Measurements from ENCODE around the gene RNU7-1. TPM values are rescaled to one million over a fixed set of nuclear protein-coding genes. Genes with fewer than 3 reads are reported as not detected.
A peak's percentile ranks its signal among the peaks of the same experiment; 100 is the strongest.

RNU7-1 gene
- total RNA-seq, 2 donors from 2014 or later, result not detected

DNA sequence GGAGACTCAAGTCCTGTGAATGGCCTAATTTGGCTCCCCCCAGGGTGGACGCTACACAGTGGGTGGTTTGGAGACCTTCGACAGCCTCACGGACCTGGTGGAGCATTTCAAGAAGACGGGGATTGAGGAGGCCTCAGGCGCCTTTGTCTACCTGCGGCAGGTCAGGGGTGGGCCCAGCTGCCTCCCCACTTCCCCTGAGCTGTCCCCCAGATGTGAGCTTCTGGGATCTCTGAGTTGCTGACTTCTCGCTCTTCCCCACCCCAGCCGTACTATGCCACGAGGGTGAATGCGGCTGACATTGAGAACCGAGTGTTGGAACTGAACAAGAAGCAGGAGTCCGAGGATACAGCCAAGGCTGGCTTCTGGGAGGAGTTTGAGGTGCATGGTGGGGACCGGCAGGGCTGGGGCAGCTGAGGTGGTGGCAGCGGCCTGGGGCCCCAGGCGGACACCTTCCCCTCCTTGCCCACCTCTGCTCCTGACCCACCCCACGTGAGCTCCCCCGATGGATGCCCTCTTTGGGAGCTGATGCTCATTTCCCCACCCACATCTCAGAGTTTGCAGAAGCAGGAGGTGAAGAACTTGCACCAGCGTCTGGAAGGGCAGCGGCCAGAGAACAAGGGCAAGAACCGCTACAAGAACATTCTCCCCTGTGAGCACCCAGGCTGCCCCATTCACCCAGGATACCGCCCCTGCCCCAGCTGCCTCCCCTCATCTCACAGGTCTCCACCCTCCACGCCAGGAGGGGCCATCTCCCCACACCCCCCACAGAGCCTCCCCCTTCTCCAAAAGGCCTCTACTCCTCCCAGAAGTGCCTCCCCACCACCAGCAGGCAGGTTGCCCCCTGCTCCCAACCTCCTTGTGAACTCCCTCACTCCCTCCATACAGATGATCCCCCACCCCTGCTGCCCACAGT lies 11.7 kb downstream of the RNU7-1 start:
- peaks cover 8 to 21% of the 10 kb centered on the region in 2 donors for H3K36me3 Mint-ChIP-seq (ENCODE audit: insufficient read depth in 2 of 2)
- peak overlapping the region; percentile 77 to 92 for H3K4me3 Mint-ChIP-seq
- H3K4me1 Mint-ChIP-seq (ENCODE audit: low read depth), result peaks cover 77% of the 10 kb centered on the region
- peak overlapping the region; percentile 99 for H3K27ac Mint-ChIP-seq
- no peaks in the 10 kb centered on the region for H3K27me3 Mint-ChIP-seq (ENCODE audit: low read depth)
- no peaks in the 10 kb centered on the region for H3K9me3 Mint-ChIP-seq
- ATAC-seq (replicated peaks in 1 of 2) (no peak), DNase-seq (no peak)

DNA sequence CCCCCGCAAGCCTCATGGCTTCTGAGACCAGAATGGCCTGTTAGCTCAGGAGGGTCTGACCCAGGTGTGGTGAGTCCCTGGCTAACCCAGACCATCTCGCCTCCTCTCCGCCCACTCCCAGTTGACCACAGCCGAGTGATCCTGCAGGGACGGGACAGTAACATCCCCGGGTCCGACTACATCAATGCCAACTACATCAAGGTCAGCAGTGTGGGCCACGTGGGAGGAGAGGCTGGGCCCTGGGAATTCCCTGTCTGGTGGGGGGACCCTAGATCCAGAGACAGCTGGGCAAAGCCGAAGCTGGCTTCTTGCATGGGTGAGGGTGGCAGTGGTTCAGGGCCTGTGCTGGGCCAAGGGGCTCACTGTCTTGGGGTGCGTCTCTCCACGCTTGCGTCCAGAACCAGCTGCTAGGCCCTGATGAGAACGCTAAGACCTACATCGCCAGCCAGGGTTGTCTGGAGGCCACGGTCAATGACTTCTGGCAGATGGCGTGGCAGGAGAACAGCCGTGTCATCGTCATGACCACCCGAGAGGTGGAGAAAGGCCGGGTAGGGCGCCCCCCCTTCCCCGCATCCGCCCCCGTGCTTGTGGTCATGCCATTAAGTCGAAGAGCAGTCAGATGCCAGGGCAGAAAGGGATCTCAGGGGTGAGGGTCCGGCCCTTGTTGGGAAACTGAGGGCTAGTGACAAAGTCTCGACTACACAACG lies 12.6 kb downstream of the RNU7-1 start:
- no peaks in the 10 kb centered on the region for H3K9me3 Mint-ChIP-seq
- DNase-seq (no peak), ATAC-seq (replicated peaks in 1 of 2) (no peak)
- no peaks in the 10 kb centered on the region for H3K27me3 Mint-ChIP-seq (ENCODE audit: low read depth)
- peaks cover 8 to 23% of the 10 kb centered on the region in 2 donors for H3K36me3 Mint-ChIP-seq (ENCODE audit: insufficient read depth in 2 of 2)
- peak overlapping the region; percentile 77 to 92 for H3K4me3 Mint-ChIP-seq
- peaks cover 80% of the 10 kb centered on the region for H3K4me1 Mint-ChIP-seq (ENCODE audit: low read depth)
- H3K27ac Mint-ChIP-seq, result peak overlapping the region; percentile 0

DNA sequence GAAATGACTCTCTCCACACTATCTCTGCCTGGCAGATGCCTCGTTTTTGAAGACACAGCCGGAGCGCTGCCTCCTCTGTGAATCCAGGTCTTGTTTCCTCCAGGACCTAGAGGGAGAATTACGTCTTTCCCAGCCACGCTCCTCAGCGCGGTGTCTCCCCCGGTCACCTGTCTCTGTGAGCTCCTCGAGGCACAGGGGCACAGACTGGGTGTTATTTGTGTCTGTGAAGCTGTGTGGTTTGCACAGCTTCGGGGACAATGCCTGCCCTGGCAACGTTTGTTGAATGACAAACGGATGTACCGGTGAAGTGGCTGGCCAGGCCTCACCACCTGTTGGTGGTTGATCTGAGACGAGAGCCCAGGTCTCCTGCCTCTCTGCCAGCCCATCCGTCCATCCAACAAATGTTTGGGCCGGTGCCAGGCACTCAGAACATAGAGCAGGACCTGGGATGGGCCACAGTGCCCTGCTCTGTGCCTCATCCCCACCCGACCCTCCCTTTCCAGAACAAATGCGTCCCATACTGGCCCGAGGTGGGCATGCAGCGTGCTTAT lies 13.6 kb downstream of the RNU7-1 start:
- peak overlapping the region; percentile 77 to 92 for H3K4me3 Mint-ChIP-seq

DNA sequence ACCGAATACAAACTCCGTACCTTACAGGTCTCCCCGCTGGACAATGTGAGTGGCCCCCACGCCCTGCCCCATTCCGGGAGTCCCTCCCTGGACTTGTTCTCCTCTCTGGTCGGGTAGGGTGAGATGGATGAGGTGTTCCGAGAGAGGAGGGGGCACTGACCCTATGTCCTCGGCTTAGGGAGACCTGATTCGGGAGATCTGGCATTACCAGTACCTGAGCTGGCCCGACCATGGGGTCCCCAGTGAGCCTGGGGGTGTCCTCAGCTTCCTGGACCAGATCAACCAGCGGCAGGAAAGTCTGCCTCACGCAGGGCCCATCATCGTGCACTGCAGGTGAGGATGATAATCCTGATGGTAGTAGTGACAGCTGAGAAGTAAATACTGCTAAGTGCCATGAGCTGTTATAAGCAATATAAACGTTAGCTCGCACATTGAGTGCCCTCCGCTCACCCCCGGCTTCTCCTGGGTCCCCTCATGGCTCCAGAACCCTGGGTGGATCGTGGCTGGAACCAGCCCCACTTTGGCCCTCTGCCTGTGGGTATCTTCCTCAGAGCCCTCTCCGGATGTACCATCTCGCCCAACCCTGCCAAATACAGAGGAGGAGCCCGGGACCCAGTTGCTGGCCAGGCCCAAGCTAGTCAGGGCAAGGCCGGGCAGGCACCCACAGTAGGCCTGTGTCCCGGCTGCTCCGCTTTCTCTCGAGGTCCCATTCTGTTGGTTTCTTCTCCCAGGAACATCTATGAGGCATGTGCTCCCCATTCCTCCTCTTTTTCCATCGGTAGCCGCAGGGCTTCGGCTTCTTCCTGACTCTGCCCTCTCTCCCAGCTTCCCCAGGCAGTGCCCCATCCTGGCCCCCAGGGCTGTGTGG lies 14.4 kb downstream of the RNU7-1 start:
- no peak for ATAC-seq (replicated peaks in 1 of 2)
- H3K4me3 Mint-ChIP-seq, result peak overlapping the region; percentile 93
- H3K4me1 Mint-ChIP-seq (ENCODE audit: low read depth), result peaks cover 98% of the 10 kb centered on the region

More for the DNA sequence above, 13.6 kb downstream of the RNU7-1 start:
- Mint-ChIP-seq H3K27me3 (ENCODE audit: low read depth) (no peaks in the 10 kb centered on the region), H3K27ac (peak overlapping the region; percentile 66), H3K9me3 (no peaks in the 10 kb centered on the region), H3K36me3 (ENCODE audit: insufficient read depth in 2 of 2) (peaks cover 7 to 20% of the 10 kb centered on the region in 2 donors), H3K4me1 (ENCODE audit: low read depth) (peaks cover 91% of the 10 kb centered on the region)
- no peak for DNase-seq
- no peak for ATAC-seq (replicated peaks in 1 of 2)

DNA sequence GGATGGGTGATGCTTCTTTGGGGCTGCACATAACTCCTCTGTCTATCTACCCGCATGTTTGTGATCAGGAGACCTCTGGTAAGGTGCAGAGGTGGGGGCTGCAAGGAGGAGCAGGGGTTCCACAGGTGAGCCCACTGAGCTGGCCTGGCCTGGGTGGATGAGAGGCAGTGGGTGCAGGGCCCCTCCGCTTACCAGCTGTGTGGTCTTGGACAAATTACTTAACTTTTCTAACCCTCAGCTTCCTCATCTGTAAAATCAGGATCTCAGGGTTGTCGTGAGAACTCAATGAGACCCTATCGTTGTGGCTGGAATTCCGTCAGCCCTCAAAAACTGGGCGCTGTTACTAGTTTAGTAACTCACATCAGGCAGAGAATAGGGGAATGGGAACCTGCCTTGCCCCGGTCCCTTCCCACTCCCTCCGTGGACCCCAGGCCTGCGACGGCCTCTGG lies 15.0 kb downstream of the RNU7-1 start:
- DNase-seq (no peak), ATAC-seq (replicated peaks in 1 of 2) (no peak)
- peak overlapping the region; percentile 93 for H3K4me3 Mint-ChIP-seq
- peaks cover 2 to 13% of the 10 kb centered on the region in 2 donors for H3K36me3 Mint-ChIP-seq (ENCODE audit: insufficient read depth in 2 of 2)
- peak overlapping the region; percentile 88 for H3K27ac Mint-ChIP-seq
- no peaks in the 10 kb centered on the region for H3K27me3 Mint-ChIP-seq (ENCODE audit: low read depth)
- H3K4me1 Mint-ChIP-seq (ENCODE audit: low read depth), result peaks cover 93% of the 10 kb centered on the region
- no peaks in the 10 kb centered on the region for H3K9me3 Mint-ChIP-seq

More for the DNA sequence above, 14.4 kb downstream of the RNU7-1 start:
- Mint-ChIP-seq H3K27ac (peak overlapping the region; percentile 88), H3K27me3 (ENCODE audit: low read depth) (no peaks in the 10 kb centered on the region), H3K9me3 (no peaks in the 10 kb centered on the region), H3K36me3 (ENCODE audit: insufficient read depth in 2 of 2) (peaks cover 2 to 13% of the 10 kb centered on the region in 2 donors)
- no peak for DNase-seq

DNA sequence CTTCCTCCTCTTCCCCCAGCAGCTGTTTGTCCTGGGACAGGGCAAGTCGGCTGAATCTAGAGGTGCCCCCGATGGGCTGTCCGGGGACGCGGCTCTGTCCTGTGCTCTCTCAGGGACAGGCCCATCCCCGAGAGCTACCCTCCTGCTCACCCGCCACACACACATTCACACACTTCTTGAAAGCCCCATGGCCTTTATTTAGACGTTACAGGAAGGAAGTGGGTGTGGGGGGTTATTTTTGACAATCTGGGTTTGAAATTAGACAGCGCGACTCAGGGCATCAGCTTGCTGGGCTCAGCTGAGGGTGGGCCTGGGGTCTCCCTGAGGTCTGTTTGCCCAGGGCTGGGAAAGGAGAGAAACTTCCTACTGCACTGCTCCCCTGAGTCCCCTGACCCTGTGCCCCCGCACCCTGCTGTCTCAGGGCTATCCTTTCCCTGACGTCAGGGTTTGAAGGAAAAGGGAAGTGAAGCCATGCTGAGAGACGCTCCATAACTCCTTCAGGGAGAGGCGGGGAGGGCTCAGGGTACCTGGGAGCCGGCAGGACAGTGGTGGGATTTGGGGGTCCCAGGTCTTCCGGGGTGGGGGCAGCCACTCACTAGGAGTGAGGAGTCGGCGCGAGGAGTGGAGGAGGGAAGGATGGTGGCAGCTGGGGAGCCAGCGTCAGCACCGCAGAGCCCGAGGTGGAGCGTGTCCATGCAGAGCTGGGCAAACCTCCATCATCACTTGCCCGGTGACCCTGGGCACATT lies 15.6 kb downstream of the RNU7-1 start:
- Mint-ChIP-seq H3K36me3 (ENCODE audit: insufficient read depth in 2 of 2) (peaks cover 2 to 13% of the 10 kb centered on the region in 2 donors), H3K27ac (peak overlapping the region; percentile 88), H3K27me3 (ENCODE audit: low read depth) (no peaks in the 10 kb centered on the region), H3K4me3 (peak overlapping the region; percentile 93), H3K4me1 (ENCODE audit: low read depth) (peaks cover 92% of the 10 kb centered on the region), H3K9me3 (no peaks in the 10 kb centered on the region)
- ATAC-seq (replicated peaks in 1 of 2), result peak; percentile 52 to 54
- DNase-seq, result peak; percentile 78

DNA sequence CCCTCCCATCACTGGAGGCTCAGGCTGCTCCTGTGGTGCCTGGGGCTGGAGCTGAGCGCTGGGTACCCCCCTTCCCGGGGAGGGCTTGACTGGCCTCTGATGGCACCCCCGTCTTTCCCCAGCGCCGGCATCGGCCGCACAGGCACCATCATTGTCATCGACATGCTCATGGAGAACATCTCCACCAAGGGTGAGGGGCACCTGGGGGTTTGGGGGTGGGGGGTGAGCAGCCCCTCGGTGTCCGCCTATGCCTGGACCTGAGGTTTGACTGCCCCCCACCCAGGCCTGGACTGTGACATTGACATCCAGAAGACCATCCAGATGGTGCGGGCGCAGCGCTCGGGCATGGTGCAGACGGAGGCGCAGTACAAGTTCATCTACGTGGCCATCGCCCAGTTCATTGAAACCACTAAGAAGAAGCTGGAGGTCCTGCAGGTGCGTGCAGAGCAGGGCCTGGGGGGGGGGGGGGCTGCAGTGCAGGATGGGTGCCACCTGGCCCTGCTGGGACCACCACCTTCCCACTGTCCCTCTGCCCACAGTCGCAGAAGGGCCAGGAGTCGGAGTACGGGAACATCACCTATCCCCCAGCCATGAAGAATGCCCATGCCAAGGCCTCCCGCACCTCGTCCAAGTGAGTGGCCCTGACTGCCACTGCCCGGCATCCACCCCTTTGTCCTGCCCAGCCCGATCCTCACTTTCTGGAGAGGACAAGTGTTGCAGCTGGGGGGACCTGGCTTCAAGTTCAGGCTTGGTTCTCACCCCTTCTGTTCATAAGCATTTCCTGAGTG lies 16.4 kb downstream of the RNU7-1 start:
- H3K4me3 Mint-ChIP-seq, result peak overlapping the region; percentile 93
- ATAC-seq (replicated peaks in 1 of 2) (no peak), DNase-seq (no peak)
- no peaks in the 10 kb centered on the region for H3K27me3 Mint-ChIP-seq (ENCODE audit: low read depth)
- peaks cover 0 to 11% of the 10 kb centered on the region in 2 donors for H3K36me3 Mint-ChIP-seq (ENCODE audit: insufficient read depth in 2 of 2)
- no peaks in the 10 kb centered on the region for H3K9me3 Mint-ChIP-seq
- peak overlapping the region; percentile 2 for H3K27ac Mint-ChIP-seq
- H3K4me1 Mint-ChIP-seq (ENCODE audit: low read depth), result peaks cover 92% of the 10 kb centered on the region

DNA sequence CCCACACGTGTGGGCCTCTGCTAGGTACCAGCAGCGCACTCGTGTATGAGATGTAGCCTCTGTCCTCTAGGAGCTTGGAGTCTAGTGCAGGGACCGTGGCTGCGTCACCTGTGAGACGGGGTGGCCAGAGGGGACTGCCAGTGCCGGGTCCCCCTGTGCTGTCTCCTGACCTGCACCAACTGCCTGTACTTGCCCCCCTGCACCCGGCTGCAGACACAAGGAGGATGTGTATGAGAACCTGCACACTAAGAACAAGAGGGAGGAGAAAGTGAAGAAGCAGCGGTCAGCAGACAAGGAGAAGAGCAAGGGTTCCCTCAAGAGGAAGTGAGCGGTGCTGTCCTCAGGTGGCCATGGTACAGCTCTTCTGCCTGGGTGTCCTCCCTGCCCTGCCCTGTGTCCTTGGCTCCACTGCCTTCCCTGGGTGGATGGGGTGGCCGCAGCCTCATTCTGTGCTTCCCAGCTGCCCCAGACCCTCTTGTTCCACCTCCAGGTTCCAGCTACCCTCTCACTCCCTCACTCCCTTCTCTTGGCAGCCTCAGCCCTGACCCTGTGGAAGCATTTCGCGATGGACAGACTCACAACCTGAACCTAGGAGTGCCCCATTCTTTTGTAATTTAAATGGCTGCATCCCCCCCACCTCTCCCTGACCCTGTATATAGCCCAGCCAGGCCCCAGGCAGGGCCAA lies 17.1 kb downstream of the RNU7-1 start:
- Mint-ChIP-seq H3K4me1 (ENCODE audit: low read depth) (peaks cover 92% of the 10 kb centered on the region), H3K36me3 (ENCODE audit: insufficient read depth in 2 of 2) (peaks cover 0 to 15% of the 10 kb centered on the region in 2 donors), H3K27me3 (ENCODE audit: low read depth) (no peaks in the 10 kb centered on the region), H3K27ac (peak overlapping the region; percentile 98), H3K4me3 (peak overlapping the region; percentile 87 to 93), H3K9me3 (no peaks in the 10 kb centered on the region)
- DNase-seq (peak; percentile 61 to 67), ATAC-seq (replicated peaks in 1 of 2) (peak; percentile 25 to 50)

DNA sequence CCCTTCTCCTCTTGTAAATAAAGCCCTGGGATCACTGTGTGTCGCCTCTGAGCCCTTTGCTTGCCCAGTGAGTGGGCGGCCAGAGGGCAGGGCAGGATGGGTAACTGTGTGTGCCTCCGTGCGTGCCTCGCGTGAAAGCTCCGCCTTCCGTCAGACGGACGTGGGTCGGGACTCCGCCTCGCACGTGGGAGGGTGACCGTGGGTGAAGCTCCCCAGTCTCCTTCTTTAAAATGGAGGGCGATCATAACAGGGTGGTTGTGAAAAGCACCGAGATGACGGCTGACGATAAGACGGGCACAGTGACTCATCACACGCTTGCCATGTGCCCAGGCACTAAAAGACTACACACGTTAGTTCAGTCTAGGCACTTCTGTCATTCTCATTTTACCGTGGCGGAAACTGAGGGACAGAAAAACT lies 17.7 kb downstream of the RNU7-1 start:
- Mint-ChIP-seq H3K27me3 (ENCODE audit: low read depth) (no peaks in the 10 kb centered on the region), H3K9me3 (no peaks in the 10 kb centered on the region), H3K27ac (peak overlapping the region; percentile 98), H3K4me1 (ENCODE audit: low read depth) (peaks cover 92% of the 10 kb centered on the region), H3K4me3 (peak overlapping the region; percentile 87 to 93), H3K36me3 (ENCODE audit: insufficient read depth in 2 of 2) (peaks cover 1 to 15% of the 10 kb centered on the region in 2 donors)
- ATAC-seq (replicated peaks in 1 of 2), result peak; percentile 78 to 84
- peak; percentile 90 to 95 for DNase-seq

DNA sequence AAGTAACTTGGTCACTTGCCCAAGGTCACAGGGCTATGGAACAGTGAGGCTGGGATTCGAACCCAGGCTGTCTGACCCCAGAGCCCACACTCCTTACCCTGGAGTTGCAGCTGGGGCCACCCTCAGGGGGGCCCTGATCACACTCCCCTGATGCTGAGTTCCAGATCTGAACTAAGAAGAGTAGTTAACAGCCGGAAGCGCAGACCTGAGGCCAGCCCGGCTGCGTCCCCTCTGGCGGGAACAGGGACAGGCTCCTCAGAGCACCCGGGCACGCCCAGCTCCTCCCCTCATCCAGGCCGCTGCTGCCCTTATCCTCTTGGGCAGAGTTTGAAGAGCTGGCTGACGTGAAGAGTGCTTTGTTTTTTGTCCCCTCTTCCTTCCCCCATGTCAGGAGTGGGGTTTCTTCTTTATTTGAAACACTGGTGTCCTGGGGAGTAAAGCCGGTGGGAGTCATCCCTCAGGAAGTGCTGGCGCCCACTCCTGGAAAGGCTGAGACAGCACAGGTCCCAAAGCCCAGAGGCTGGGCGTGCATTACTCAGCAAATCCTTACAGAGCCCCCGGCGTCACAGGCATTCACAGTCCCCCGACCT lies 18.2 kb downstream of the RNU7-1 start:
- DNase-seq, result peak; percentile 58 to 69
- H3K4me1 Mint-ChIP-seq (ENCODE audit: low read depth), result peaks cover 92% of the 10 kb centered on the region
- H3K27me3 Mint-ChIP-seq (ENCODE audit: low read depth), result no peaks in the 10 kb centered on the region
- peak overlapping the region; percentile 87 to 93 for H3K4me3 Mint-ChIP-seq
- peaks cover 4 to 17% of the 10 kb centered on the region in 2 donors for H3K36me3 Mint-ChIP-seq (ENCODE audit: insufficient read depth in 2 of 2)
- peak; percentile 26 to 30 for ATAC-seq (replicated peaks in 1 of 2)
- H3K27ac Mint-ChIP-seq, result peak overlapping the region; percentile 98
- no peaks in the 10 kb centered on the region for H3K9me3 Mint-ChIP-seq
